Stomach (tissue), 9 donors: ENCODE results near the gene SYNJ1. TPM values are rescaled to one million over a fixed set of nuclear protein-coding genes. Genes with fewer than 3 reads are reported as not detected.

ENCODE experiments used
- DNase-seq, 2 donors: peaks; one replicate each; pipeline versions ENCODE4 v3.0.0 to v3.0.0-alpha.2; 2013 to 2019
- H3K27ac ChIP-seq, 5 donors: fragments of 200-600 bp in 4 of 5; sonication (generic) in 4 of 5; one replicate each; pipeline ENCODE4 v1.5.1; 2013 to 2019; ENCODE audit warnings: mild to moderate bottlenecking in 1 of 5, moderate library complexity in 1 of 5
- H3K27me3 ChIP-seq, 3 donors: fragments of 200-600 bp; sonication (generic); one replicate each; pipeline ENCODE4 v1.5.1; 2017 to 2019; ENCODE audit warnings: mixed run types in 1 of 3
- H3K36me3 ChIP-seq, 4 donors: fragments of 200-600 bp; sonication (generic); 1 replicate in 3 of 4; 2 replicates in 1 of 4; pipeline ENCODE4 v1.5.1; 2016 to 2019
- H3K4me1 ChIP-seq, 4 donors: fragments of 200-600 bp; sonication (generic); one replicate each; pipeline ENCODE4 v1.5.1; 2016 to 2019
- H3K4me3 ChIP-seq, 4 donors: fragments of 200-600 bp; sonication (generic) in 3 of 4; one replicate each; pipeline ENCODE4 v1.5.1; 2016 to 2019; ENCODE audit warnings: mild to moderate bottlenecking in 1 of 4
- H3K9me3 ChIP-seq, 4 donors: fragments of 200-600 bp; sonication (generic); one replicate each; pipeline ENCODE4 v1.5.1; 2016 to 2019
- CTCF ChIP-seq, 7 experiments: fragments of 450-650 bp in 4 of 7; fragments of 200-600 bp in 3 of 7; sonication (generic) in 3 of 7; IDR thresholded peaks; one replicate each; pipeline ENCODE4 v1.5.1; 2016 to 2019; ENCODE audit warnings: antibody characterized with exemption in 7 of 7, control low read depth in 2 of 7, mild to moderate bottlenecking in 1 of 7
- EP300 ChIP-seq: sonication (generic); formaldehyde crosslinking; IDR thresholded peaks from one replicate; pipeline ENCODE4 v1.6.1; 2017; ENCODE audit warnings: antibody characterized with exemption
- POLR2A ChIP-seq, 4 donors: fragments of 450-650 bp; IDR thresholded peaks; one replicate each; pipeline ENCODE4 v1.6.1; 2016; ENCODE audit warnings: antibody characterized with exemption in 4 of 4, control low read depth in 2 of 4, mild to moderate bottlenecking in 1 of 4, moderate library complexity in 1 of 4
- POLR2AphosphoS5 ChIP-seq, 3 donors: sonication (generic); formaldehyde crosslinking; IDR thresholded peaks; one replicate each; pipeline ENCODE4 v1.6.1; 2016; ENCODE audit warnings: antibody characterized with exemption in 3 of 3
- WGBS, 5 donors: extraction: QIAGEN DNeasy Blood & Tissue Kit in 3 of 5; methylation state at CpG; one replicate each; pipeline versions ENCODE4 v1.1.5 to v1.1.7; 2013 to 2018; 5-methylcytosine and 5-hydroxymethylcytosine counted together
- intact Hi-C: fragments of 100-400 bp; cut with DNase I; formaldehyde crosslinking; loops from one replicate; pipeline ENCODE4 v1.15.1; 2023; ENCODE audit warnings: low total_unique reads
- polyA plus RNA-seq, 3 donors: library from polyadenylated mRNA; stranded (reverse); fragments of 200-250 nt; gene quantifications; one replicate each; pipeline ENCODE4 v1.2.3, GENCODE V29; 2013
- total RNA-seq, 5 donors: library from RNA; depleted of rRNA; stranded (reverse); fragments of >200 nt; gene quantifications; one replicate each; pipeline versions ENCODE4 v1.1.0 to v1.2.3, GENCODE V29; 2014 to 2016
- donor health status: healthy with polysubstance abuse.
- donor health status: Bipolar disorder and iron deficiency.
- donor health status: healthy.

SYNJ1 gene
- total and polyA plus RNA-seq, 8 donors = 0.89 to 245 (median 6.0) TPM

DNA sequence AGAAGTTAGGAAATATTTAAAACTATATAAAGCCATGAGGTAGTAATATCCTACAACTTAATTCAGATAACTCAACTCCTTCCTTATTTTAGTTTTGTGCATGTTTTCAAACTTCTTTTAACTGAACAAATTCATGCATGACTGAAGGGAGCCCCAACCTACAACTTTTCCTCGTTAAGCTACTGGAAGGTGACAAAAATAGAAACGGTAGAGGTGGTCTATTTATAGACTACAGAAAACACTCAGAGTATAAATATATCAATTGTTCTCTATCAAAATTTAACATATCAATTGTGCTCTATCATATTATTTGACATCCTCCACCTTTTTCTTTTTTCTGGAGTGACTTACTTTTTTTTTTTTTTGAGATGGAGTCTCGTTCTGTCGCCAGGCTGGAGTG is 16.8 kb downstream of the SYNJ1 start:
- Histone ChIP-seq H3K9me3 (no peaks in the 10 kb centered on the region), H3K4me1 (peaks cover 0 to 4% (median 2%) of the 10 kb centered on the region in 4 donors), H3K27ac (no peak overlapping the region), H3K27me3 (no peaks in the 10 kb centered on the region), H3K36me3 (no peaks in the 10 kb centered on the region), H3K4me3 (no peak overlapping the region)
- 60 to 76% (median 63%) methylated on average over 4 of the region's 4 CpGs for whole genome bisulfite sequencing, 5 donors
- TF ChIP-seq EP300 (no peak), POLR2A (IDR thresholded peaks at IDR 0.05) (no peak), POLR2AphosphoS5 (IDR thresholded peaks at IDR 0.05) (no peak), CTCF (IDR thresholded peaks at IDR 0.05) (no peak)
- no peak for DNase-seq
- intact Hi-C loops = no loop called here

- Histone ChIP-seq H3K36me3 (no peaks in the 10 kb centered on the region), H3K4me3 (no peak overlapping the region), H3K4me1 (peaks cover 0 to 4% (median 2%) of the 10 kb centered on the region in 4 donors), H3K27ac (no peak overlapping the region), H3K9me3 (no peaks in the 10 kb centered on the region), H3K27me3 (no peaks in the 10 kb centered on the region)
- no peak for DNase-seq
- 84 to 94% (median 91%) methylated on average over 4 of the region's 4 CpGs for WGBS, 5 donors
- intact Hi-C loops = no loop called here
- TF ChIP-seq POLR2AphosphoS5 (IDR thresholded peaks at IDR 0.05) (no peak), EP300 (no peak), CTCF (IDR thresholded peaks at IDR 0.05) (no peak), POLR2A (IDR thresholded peaks at IDR 0.05) (no peak)
Observed at GRCh38 chr21:32710069-32710784, 17.6 kb downstream of the SYNJ1 start.

GRCh38 chr21:32708069-32708468 is 19.7 kb downstream of the SYNJ1 start:
- no peaks in the 10 kb centered on the region for H3K27me3 ChIP-seq
- peaks cover 0 to 5% (median 3%) of the 10 kb centered on the region in 4 donors for H3K4me1 ChIP-seq
- peak in 1 of 2 donors; percentile 25 for DNase-seq
- intact Hi-C loops = no loop called here
- H3K36me3 ChIP-seq = peaks cover 0 to 4% (median 0%) of the 10 kb centered on the region in 4 donors
- no peaks in the 10 kb centered on the region for H3K9me3 ChIP-seq
- no peak overlapping the region for H3K4me3 ChIP-seq
- TF ChIP-seq CTCF (IDR thresholded peaks at IDR 0.05) (no peak), POLR2A (IDR thresholded peaks at IDR 0.05) (no peak)
- 70 to 76% (median 71%) methylated on average over 6 of the region's 6 CpGs for WGBS, 5 donors
- no peak overlapping the region for H3K27ac ChIP-seq

GRCh38 chr21:32705901-32706300 is 21.9 kb downstream of the SYNJ1 start:
- 95 to 99% (median 98%) methylated on average over 4 of the region's 4 CpGs for WGBS, 5 donors
- no peak overlapping the region for H3K4me3 ChIP-seq
- intact Hi-C loops = no loop called here
- H3K27ac ChIP-seq = no peak overlapping the region
- no peak for DNase-seq
- H3K36me3 ChIP-seq = peaks cover 0 to 4% (median 0%) of the 10 kb centered on the region in 4 donors
- peaks cover 0 to 9% (median 4%) of the 10 kb centered on the region in 4 donors for H3K4me1 ChIP-seq
- no peak for TF ChIP-seq CTCF (IDR thresholded peaks at IDR 0.05)
- TF ChIP-seq POLR2AphosphoS5 (IDR thresholded peaks at IDR 0.05) = no peak
- TF ChIP-seq POLR2A (IDR thresholded peaks at IDR 0.05) = no peak
- no peak for TF ChIP-seq EP300
- no peaks in the 10 kb centered on the region for H3K27me3 ChIP-seq
- no peaks in the 10 kb centered on the region for H3K9me3 ChIP-seq
